ENCODE data around the gene SUPT3H.

Gene SUPT3H

DNA sequence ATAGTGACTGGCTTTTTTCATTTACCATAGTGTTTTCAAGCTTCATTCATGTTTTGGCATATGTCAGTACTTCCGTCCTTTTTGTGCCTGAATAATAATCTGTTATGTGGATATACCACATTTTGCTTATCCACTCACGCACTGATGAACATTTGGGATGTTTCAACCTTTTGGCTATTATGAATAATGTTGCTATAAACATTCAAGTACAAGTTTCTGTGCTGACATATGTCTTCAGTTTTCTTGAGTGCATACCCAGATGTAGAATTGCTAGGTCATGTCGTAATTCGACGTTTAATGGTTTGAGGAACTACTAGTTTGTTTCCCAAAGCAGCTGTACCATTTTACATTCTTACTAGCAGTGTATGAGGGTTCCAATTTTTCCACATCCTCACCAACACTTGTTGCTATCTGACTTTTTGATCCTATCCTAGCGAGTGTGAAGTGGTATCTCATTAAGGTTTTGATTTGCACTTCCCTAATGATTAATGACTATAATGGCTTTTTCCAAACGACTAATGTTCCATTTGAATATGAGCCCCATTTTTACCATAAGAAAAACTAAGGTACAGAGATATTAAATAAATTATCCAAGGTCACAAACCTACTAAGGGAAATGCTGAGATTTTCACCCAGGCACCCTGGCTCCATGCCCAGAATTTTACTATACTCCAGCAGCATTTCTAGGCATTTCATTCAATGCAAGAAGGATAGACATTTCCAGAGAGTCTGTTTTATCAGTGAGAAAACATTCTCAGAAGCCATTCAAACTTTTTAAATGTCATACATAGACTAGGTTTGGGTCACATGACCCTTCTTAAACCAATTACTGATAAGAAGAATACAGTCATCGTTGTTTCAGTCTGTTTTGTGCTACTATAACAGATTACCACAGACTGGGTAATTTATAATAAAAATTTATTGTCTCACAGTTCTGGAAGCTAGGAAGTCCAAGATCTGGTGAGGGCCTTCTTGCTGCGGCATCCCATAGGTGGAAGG lies 120.7 kb downstream of the SUPT3H start:
- Histone ChIP-seq H3K36me3 (ENCODE audit: control insufficient read depth in 2 of 2, insufficient read depth in 2 of 2, low read length in 2 of 2) (no peaks in the 10 kb centered on the region), H3K9me3 (ENCODE audit: control insufficient read depth in 2 of 2, low read length in 2 of 2) (no peaks in the 10 kb centered on the region), H3K4me3 (ENCODE audit: low read length in 2 of 2) (no peak overlapping the region), H3K27me3 (ENCODE audit: control insufficient read depth in 1 of 2, insufficient read depth in 2 of 2, low read length in 2 of 2) (no peaks in the 10 kb centered on the region), H3K9ac (ENCODE audit: low read length in 2 of 2) (no peak overlapping the region), H3K4me1 (ENCODE audit: control insufficient read depth, insufficient read depth, low read length) (no peaks in the 10 kb centered on the region), H3K27ac (ENCODE audit: low read length) (no peak overlapping the region)

DNA sequence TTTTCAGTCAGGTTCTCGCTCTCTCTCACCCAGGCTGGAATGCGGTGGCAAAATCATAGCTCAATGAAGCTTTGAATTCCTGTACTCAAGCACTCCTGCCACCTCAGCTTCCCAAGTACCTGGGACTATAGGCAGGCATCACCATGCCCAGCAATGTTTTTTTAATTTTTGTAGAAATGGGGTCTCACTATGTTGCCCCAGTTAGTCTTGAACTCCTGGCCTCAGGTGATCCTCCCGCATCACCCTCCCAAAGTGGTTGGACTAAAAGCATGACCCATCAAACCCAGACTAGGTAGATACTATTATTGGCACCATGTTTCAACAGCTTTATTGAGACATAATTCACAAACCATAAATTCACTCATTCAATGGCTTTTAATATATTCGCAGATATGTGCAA lies 122.3 kb downstream of the SUPT3H start:
- Histone ChIP-seq H3K36me3 (ENCODE audit: control insufficient read depth in 2 of 2, insufficient read depth in 2 of 2, low read length in 2 of 2) (no peaks in the 10 kb centered on the region), H3K27me3 (ENCODE audit: control insufficient read depth in 1 of 2, insufficient read depth in 2 of 2, low read length in 2 of 2) (no peaks in the 10 kb centered on the region), H3K9ac (ENCODE audit: low read length in 2 of 2) (no peak overlapping the region), H3K9me3 (ENCODE audit: control insufficient read depth in 2 of 2, low read length in 2 of 2) (no peaks in the 10 kb centered on the region), H3K4me1 (ENCODE audit: control insufficient read depth, insufficient read depth, low read length) (no peaks in the 10 kb centered on the region), H3K27ac (ENCODE audit: low read length) (no peak overlapping the region), H3K4me3 (ENCODE audit: low read length in 2 of 2) (no peak overlapping the region)

DNA sequence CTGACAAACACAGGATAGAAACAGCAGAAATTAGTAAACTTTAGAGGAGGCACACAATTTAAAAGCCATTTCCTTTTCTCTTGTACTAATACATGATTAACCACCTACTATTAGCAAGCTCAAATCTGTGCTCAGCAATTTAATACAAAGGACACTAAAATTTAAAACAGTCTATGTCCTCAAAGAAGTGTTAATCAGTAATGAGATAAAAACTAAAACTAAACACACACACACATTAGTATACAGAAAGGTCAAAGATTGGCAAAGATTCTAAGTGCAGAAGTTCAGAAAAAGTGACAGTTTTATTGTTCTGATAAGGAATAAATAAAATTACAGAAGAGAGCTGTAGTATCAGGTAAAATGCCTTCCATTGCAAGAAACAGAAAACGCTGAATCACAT lies 123.5 kb downstream of the SUPT3H start:
- Histone ChIP-seq H3K4me1 (ENCODE audit: control insufficient read depth, insufficient read depth, low read length) (no peaks in the 10 kb centered on the region), H3K4me3 (ENCODE audit: low read length in 2 of 2) (no peak overlapping the region), H3K27ac (ENCODE audit: low read length) (no peak overlapping the region), H3K27me3 (ENCODE audit: control insufficient read depth in 1 of 2, insufficient read depth in 2 of 2, low read length in 2 of 2) (no peaks in the 10 kb centered on the region), H3K36me3 (ENCODE audit: control insufficient read depth in 2 of 2, insufficient read depth in 2 of 2, low read length in 2 of 2) (no peaks in the 10 kb centered on the region), H3K9me3 (ENCODE audit: control insufficient read depth in 2 of 2, low read length in 2 of 2) (no peaks in the 10 kb centered on the region), H3K9ac (ENCODE audit: low read length in 2 of 2) (no peak overlapping the region)

DNA sequence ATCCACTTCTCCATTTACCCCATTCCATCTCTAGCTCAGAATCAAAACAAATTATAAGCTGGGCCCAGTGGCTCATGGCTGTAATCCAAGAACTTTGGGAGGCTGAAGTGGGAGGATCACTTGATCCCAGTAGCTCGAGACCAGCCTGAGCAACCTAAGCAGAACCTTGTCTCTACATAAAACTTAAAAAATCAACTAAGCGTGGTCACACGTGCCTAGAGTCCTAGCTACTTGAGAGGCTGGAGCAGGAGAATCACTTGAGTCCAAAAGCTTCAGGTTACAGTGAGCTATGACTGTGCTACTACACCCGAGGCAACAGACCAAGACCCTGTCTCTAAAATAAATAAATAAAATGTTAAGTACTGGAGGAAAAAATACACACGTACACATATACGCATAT lies 124.3 kb downstream of the SUPT3H start:
- Histone ChIP-seq H3K27ac (ENCODE audit: low read length) (no peak overlapping the region), H3K9me3 (ENCODE audit: control insufficient read depth in 2 of 2, low read length in 2 of 2) (no peaks in the 10 kb centered on the region), H3K36me3 (ENCODE audit: control insufficient read depth in 2 of 2, insufficient read depth in 2 of 2, low read length in 2 of 2) (no peaks in the 10 kb centered on the region), H3K4me1 (ENCODE audit: control insufficient read depth, insufficient read depth, low read length) (no peaks in the 10 kb centered on the region), H3K9ac (ENCODE audit: low read length in 2 of 2) (no peak overlapping the region), H3K4me3 (ENCODE audit: low read length in 2 of 2) (no peak overlapping the region), H3K27me3 (ENCODE audit: control insufficient read depth in 1 of 2, insufficient read depth in 2 of 2, low read length in 2 of 2) (no peaks in the 10 kb centered on the region)

- Histone ChIP-seq H3K4me3 (ENCODE audit: low read length in 2 of 2) (no peak overlapping the region), H3K4me1 (ENCODE audit: control insufficient read depth, insufficient read depth, low read length) (no peaks in the 10 kb centered on the region), H3K27me3 (ENCODE audit: control insufficient read depth in 1 of 2, insufficient read depth in 2 of 2, low read length in 2 of 2) (no peaks in the 10 kb centered on the region), H3K9ac (ENCODE audit: low read length in 2 of 2) (no peak overlapping the region), H3K36me3 (ENCODE audit: control insufficient read depth in 2 of 2, insufficient read depth in 2 of 2, low read length in 2 of 2) (no peaks in the 10 kb centered on the region), H3K9me3 (ENCODE audit: control insufficient read depth in 2 of 2, low read length in 2 of 2) (peaks cover 3 to 8% of the 10 kb centered on the region in 2 donors), H3K27ac (ENCODE audit: low read length) (no peak overlapping the region)
Observed at GRCh38 chr6:45231660-45232059, 146.1 kb downstream of the SUPT3H start.

GRCh38 chr6:45229416-45229815 lies 148.3 kb downstream of the SUPT3H start:
- Histone ChIP-seq H3K36me3 (ENCODE audit: control insufficient read depth in 2 of 2, insufficient read depth in 2 of 2, low read length in 2 of 2) (no peaks in the 10 kb centered on the region), H3K4me3 (ENCODE audit: low read length in 2 of 2) (no peak overlapping the region), H3K9me3 (ENCODE audit: control insufficient read depth in 2 of 2, low read length in 2 of 2) (peaks cover 3 to 8% of the 10 kb centered on the region in 2 donors), H3K4me1 (ENCODE audit: control insufficient read depth, insufficient read depth, low read length) (no peaks in the 10 kb centered on the region), H3K27me3 (ENCODE audit: control insufficient read depth in 1 of 2, insufficient read depth in 2 of 2, low read length in 2 of 2) (no peaks in the 10 kb centered on the region), H3K9ac (ENCODE audit: low read length in 2 of 2) (no peak overlapping the region), H3K27ac (ENCODE audit: low read length) (no peak overlapping the region)

- H3K9me3 ChIP-seq (ENCODE audit: control insufficient read depth in 2 of 2, low read length in 2 of 2), result no peaks in the 10 kb centered on the region
- H3K4me3 ChIP-seq (ENCODE audit: low read length in 2 of 2), result no peak overlapping the region
- no peaks in the 10 kb centered on the region for H3K27me3 ChIP-seq (ENCODE audit: control insufficient read depth in 1 of 2, insufficient read depth in 2 of 2, low read length in 2 of 2)
- H3K27ac ChIP-seq (ENCODE audit: low read length), result no peak overlapping the region
- H3K4me1 ChIP-seq (ENCODE audit: control insufficient read depth, insufficient read depth, low read length), result no peaks in the 10 kb centered on the region
- no peak overlapping the region for H3K9ac ChIP-seq (ENCODE audit: low read length in 2 of 2)
- no peaks in the 10 kb centered on the region for H3K36me3 ChIP-seq (ENCODE audit: control insufficient read depth in 2 of 2, insufficient read depth in 2 of 2, low read length in 2 of 2)
Observed at GRCh38 chr6:45226081-45226480, 151.7 kb downstream of the SUPT3H start.

- Histone ChIP-seq H3K9ac (ENCODE audit: low read length in 2 of 2) (no peak overlapping the region), H3K36me3 (ENCODE audit: control insufficient read depth in 2 of 2, insufficient read depth in 2 of 2, low read length in 2 of 2) (no peaks in the 10 kb centered on the region), H3K4me3 (ENCODE audit: low read length in 2 of 2) (no peak overlapping the region), H3K27ac (ENCODE audit: low read length) (no peak overlapping the region), H3K4me1 (ENCODE audit: control insufficient read depth, insufficient read depth, low read length) (no peaks in the 10 kb centered on the region), H3K27me3 (ENCODE audit: control insufficient read depth in 1 of 2, insufficient read depth in 2 of 2, low read length in 2 of 2) (no peaks in the 10 kb centered on the region), H3K9me3 (ENCODE audit: control insufficient read depth in 2 of 2, low read length in 2 of 2) (no peaks in the 10 kb centered on the region)
Observed at GRCh38 chr6:45222380-45222779, 155.4 kb downstream of the SUPT3H start.

DNA sequence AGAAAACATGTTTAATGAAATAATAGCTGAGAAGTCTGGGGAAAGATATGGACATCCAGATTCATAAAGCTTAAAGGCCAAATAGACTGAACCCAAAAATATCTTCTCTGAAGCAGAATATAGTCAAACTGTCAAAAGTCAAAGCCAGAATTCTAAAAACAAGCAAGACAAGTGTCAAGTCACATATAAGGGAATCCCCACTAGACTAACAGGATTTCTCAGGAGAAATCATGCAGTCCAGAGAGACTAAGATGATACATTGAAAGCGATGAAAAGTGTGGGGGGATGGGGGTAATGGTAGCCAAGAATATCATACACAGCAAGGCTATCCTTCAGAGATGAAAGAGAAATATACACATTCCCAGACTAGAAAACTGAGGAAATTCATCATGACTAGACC lies 162.0 kb downstream of the SUPT3H start:
- H3K4me1 ChIP-seq (ENCODE audit: control insufficient read depth, insufficient read depth, low read length), result no peaks in the 10 kb centered on the region
- peaks cover 0 to 7% of the 10 kb centered on the region in 2 donors for H3K9me3 ChIP-seq (ENCODE audit: control insufficient read depth in 2 of 2, low read length in 2 of 2)
- no peak overlapping the region for H3K27ac ChIP-seq (ENCODE audit: low read length)
- no peak overlapping the region for H3K9ac ChIP-seq (ENCODE audit: low read length in 2 of 2)
- no peaks in the 10 kb centered on the region for H3K36me3 ChIP-seq (ENCODE audit: control insufficient read depth in 2 of 2, insufficient read depth in 2 of 2, low read length in 2 of 2)
- H3K27me3 ChIP-seq (ENCODE audit: control insufficient read depth in 1 of 2, insufficient read depth in 2 of 2, low read length in 2 of 2), result no peaks in the 10 kb centered on the region
- no peak overlapping the region for H3K4me3 ChIP-seq (ENCODE audit: low read length in 2 of 2)

DNA sequence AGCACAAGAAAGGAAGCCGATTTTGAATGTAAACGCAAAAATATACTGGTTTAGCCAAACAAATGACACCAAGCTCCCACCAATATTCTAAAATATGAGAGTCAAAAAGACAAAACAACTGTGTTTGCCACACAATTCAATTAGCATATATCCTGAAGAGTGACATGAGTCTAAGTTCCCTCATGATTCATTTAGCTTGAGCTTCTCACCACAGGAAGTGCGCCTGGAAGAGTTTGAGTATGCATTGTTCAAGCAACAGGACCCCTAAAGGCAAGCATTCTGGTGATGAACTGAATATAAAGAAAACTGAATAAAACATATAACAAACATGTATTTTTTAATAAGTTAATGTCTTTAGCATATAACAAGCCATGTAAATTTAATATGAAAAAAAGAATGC lies 164.8 kb downstream of the SUPT3H start:
- Histone ChIP-seq H3K27ac (ENCODE audit: low read length) (no peak overlapping the region), H3K27me3 (ENCODE audit: control insufficient read depth in 1 of 2, insufficient read depth in 2 of 2, low read length in 2 of 2) (no peaks in the 10 kb centered on the region), H3K9me3 (ENCODE audit: control insufficient read depth in 2 of 2, low read length in 2 of 2) (peaks cover 0 to 7% of the 10 kb centered on the region in 2 donors), H3K36me3 (ENCODE audit: control insufficient read depth in 2 of 2, insufficient read depth in 2 of 2, low read length in 2 of 2) (no peaks in the 10 kb centered on the region), H3K4me3 (ENCODE audit: low read length in 2 of 2) (no peak overlapping the region), H3K4me1 (ENCODE audit: control insufficient read depth, insufficient read depth, low read length) (no peaks in the 10 kb centered on the region), H3K9ac (ENCODE audit: low read length in 2 of 2) (no peak overlapping the region)

- no peaks in the 10 kb centered on the region for H3K27me3 ChIP-seq (ENCODE audit: control insufficient read depth in 1 of 2, insufficient read depth in 2 of 2, low read length in 2 of 2)
- peaks cover 0 to 3% of the 10 kb centered on the region in 2 donors for H3K9me3 ChIP-seq (ENCODE audit: control insufficient read depth in 2 of 2, low read length in 2 of 2)
- no peaks in the 10 kb centered on the region for H3K4me1 ChIP-seq (ENCODE audit: control insufficient read depth, insufficient read depth, low read length)
- no peak overlapping the region for H3K4me3 ChIP-seq (ENCODE audit: low read length in 2 of 2)
- H3K27ac ChIP-seq (ENCODE audit: low read length), result no peak overlapping the region
- H3K36me3 ChIP-seq (ENCODE audit: control insufficient read depth in 2 of 2, insufficient read depth in 2 of 2, low read length in 2 of 2), result no peaks in the 10 kb centered on the region
- H3K9ac ChIP-seq (ENCODE audit: low read length in 2 of 2), result no peak overlapping the region
Observed at GRCh38 chr6:45209762-45210161, 168.0 kb downstream of the SUPT3H start.
